ENCODE results near the gene ENO1. TPM values are rescaled to one million over a fixed set of nuclear protein-coding genes. Genes with fewer than 3 reads are reported as not detected.

The ENO1 gene
- total RNA-seq, 1 donor from 2014 or later: 1,663 TPM

- Mint-ChIP-seq H3K4me3 (ENCODE audit: unreplicated experiment) (peak overlapping the region; percentile 95), H3K4me1 (ENCODE audit: low read depth, unreplicated experiment) (peaks cover 30% of the 10 kb centered on the region), H3K9me3 (ENCODE audit: unreplicated experiment) (no peaks in the 10 kb centered on the region), H3K36me3 (ENCODE audit: low read depth, unreplicated experiment) (no peaks in the 10 kb centered on the region), H3K27ac (ENCODE audit: unreplicated experiment) (peak overlapping the region; percentile 98), H3K27me3 (ENCODE audit: low read depth, unreplicated experiment) (no peaks in the 10 kb centered on the region)
- TF ChIP-seq CTCF (IDR thresholded peaks at IDR 0.05; ENCODE audit: insufficient read depth, low read depth, low read length) (no peak), EZH2 (IDR thresholded peaks at IDR 0.05; ENCODE audit: insufficient read depth, low read length) (no peak)
- peak overlapping the region; percentile 97 for H3K4me2 ChIP-seq (ENCODE audit: low read length)
- peak overlapping the region; percentile 91 for H3K4me3 ChIP-seq (ENCODE audit: insufficient read depth, low read depth, low read length)
- H3K9ac ChIP-seq (ENCODE audit: low read length): peak overlapping the region; percentile 99
- H3K36me3 ChIP-seq (ENCODE audit: insufficient read depth, low read length): no peaks in the 10 kb centered on the region
- H3K27ac ChIP-seq (ENCODE audit: low read depth, low read length): peak overlapping the region; percentile 92
- H3K4me1 ChIP-seq (ENCODE audit: insufficient read depth, low read length): peaks cover 29% of the 10 kb centered on the region
- no peaks in the 10 kb centered on the region for H3K9me3 ChIP-seq (ENCODE audit: insufficient read depth, low read depth, low read length)
- peaks cover 40% of the 10 kb centered on the region for H3K79me2 ChIP-seq (ENCODE audit: insufficient read depth, low read length)
- FAIRE-seq: no peak
- H3K27me3 ChIP-seq (ENCODE audit: insufficient read depth, low read length): no peaks in the 10 kb centered on the region
- no peak for DNase-seq (ENCODE audit: low read depth)
- H2AFZ ChIP-seq (ENCODE audit: low read depth, low read length): peak overlapping the region; percentile 73
- peaks cover 7% of the 10 kb centered on the region for H4K20me1 ChIP-seq (ENCODE audit: insufficient read depth, low read length)
Measured at GRCh38 chr1:8816831-8817411, 61.6 kb downstream of the ENO1 start.

GRCh38 chr1:8816264-8816663 is 62.2 kb downstream of the ENO1 start:
- DNase-seq (ENCODE audit: low read depth) (peak; percentile 40), FAIRE-seq (no peak)
- H3K27me3 Mint-ChIP-seq (ENCODE audit: low read depth, unreplicated experiment): no peaks in the 10 kb centered on the region
- peak overlapping the region; percentile 98 for H3K27ac Mint-ChIP-seq (ENCODE audit: unreplicated experiment)
- no peaks in the 10 kb centered on the region for H3K36me3 ChIP-seq (ENCODE audit: insufficient read depth, low read length)
- H3K9me3 Mint-ChIP-seq (ENCODE audit: unreplicated experiment): no peaks in the 10 kb centered on the region
- no peaks in the 10 kb centered on the region for H3K27me3 ChIP-seq (ENCODE audit: insufficient read depth, low read length)
- peaks cover 29% of the 10 kb centered on the region for H3K4me1 ChIP-seq (ENCODE audit: insufficient read depth, low read length)
- TF ChIP-seq EZH2 (IDR thresholded peaks at IDR 0.05; ENCODE audit: insufficient read depth, low read length) (no peak), CTCF (IDR thresholded peaks at IDR 0.05; ENCODE audit: insufficient read depth, low read depth, low read length) (no peak)
- H3K79me2 ChIP-seq (ENCODE audit: insufficient read depth, low read length): peaks cover 47% of the 10 kb centered on the region
- H3K36me3 Mint-ChIP-seq (ENCODE audit: low read depth, unreplicated experiment): no peaks in the 10 kb centered on the region
- H3K4me3 Mint-ChIP-seq (ENCODE audit: unreplicated experiment): peak overlapping the region; percentile 95
- peak overlapping the region; percentile 99 for H3K9ac ChIP-seq (ENCODE audit: low read length)
- peaks cover 26% of the 10 kb centered on the region for H3K4me1 Mint-ChIP-seq (ENCODE audit: low read depth, unreplicated experiment)
- peak overlapping the region; percentile 92 for H3K27ac ChIP-seq (ENCODE audit: low read depth, low read length)
- H2AFZ ChIP-seq (ENCODE audit: low read depth, low read length): peak overlapping the region; percentile 73
- H3K9me3 ChIP-seq (ENCODE audit: insufficient read depth, low read depth, low read length): no peaks in the 10 kb centered on the region
- H3K4me3 ChIP-seq (ENCODE audit: insufficient read depth, low read depth, low read length): peak overlapping the region; percentile 91
- peaks cover 12% of the 10 kb centered on the region for H4K20me1 ChIP-seq (ENCODE audit: insufficient read depth, low read length)
- peak overlapping the region; percentile 97 for H3K4me2 ChIP-seq (ENCODE audit: low read length)

- peak; percentile 46 for DNase-seq (ENCODE audit: low read depth)
- Mint-ChIP-seq H3K4me3 (ENCODE audit: unreplicated experiment) (peak overlapping the region; percentile 95), H3K36me3 (ENCODE audit: low read depth, unreplicated experiment) (no peaks in the 10 kb centered on the region), H3K9me3 (ENCODE audit: unreplicated experiment) (no peaks in the 10 kb centered on the region), H3K27me3 (ENCODE audit: low read depth, unreplicated experiment) (no peaks in the 10 kb centered on the region), H3K27ac (ENCODE audit: unreplicated experiment) (peak overlapping the region; percentile 98), H3K4me1 (ENCODE audit: low read depth, unreplicated experiment) (peaks cover 26% of the 10 kb centered on the region)
- peaks cover 17% of the 10 kb centered on the region for H4K20me1 ChIP-seq (ENCODE audit: insufficient read depth, low read length)
- peak overlapping the region; percentile 16 for H2AFZ ChIP-seq (ENCODE audit: low read depth, low read length)
- H3K4me2 ChIP-seq (ENCODE audit: low read length): peak overlapping the region; percentile 97
- no peak for FAIRE-seq
- H3K79me2 ChIP-seq (ENCODE audit: insufficient read depth, low read length): peaks cover 53% of the 10 kb centered on the region
- no peaks in the 10 kb centered on the region for H3K9me3 ChIP-seq (ENCODE audit: insufficient read depth, low read depth, low read length)
- no peaks in the 10 kb centered on the region for H3K36me3 ChIP-seq (ENCODE audit: insufficient read depth, low read length)
- H3K4me3 ChIP-seq (ENCODE audit: insufficient read depth, low read depth, low read length): peak overlapping the region; percentile 91
- peaks cover 29% of the 10 kb centered on the region for H3K4me1 ChIP-seq (ENCODE audit: insufficient read depth, low read length)
- H3K9ac ChIP-seq (ENCODE audit: low read length): peak overlapping the region; percentile 99
- TF ChIP-seq EZH2 (IDR thresholded peaks at IDR 0.05; ENCODE audit: insufficient read depth, low read length) (no peak), CTCF (IDR thresholded peaks at IDR 0.05; ENCODE audit: insufficient read depth, low read depth, low read length) (no peak)
- no peaks in the 10 kb centered on the region for H3K27me3 ChIP-seq (ENCODE audit: insufficient read depth, low read length)
- no peak overlapping the region for H3K27ac ChIP-seq (ENCODE audit: low read depth, low read length)
Measured at GRCh38 chr1:8815582-8816151, 62.8 kb downstream of the ENO1 start.

Data from astrocyte (in vitro differentiated cells and primary cell).